Mesothelial cell of epicardium (in vitro differentiated cells): ENCODE data around the gene OR13C9. TPM values are rescaled to one million over a fixed set of nuclear protein-coding genes. Genes with fewer than 3 reads are reported as not detected.
"Not testable (repeated sequence)": the region's sequence is repeated elsewhere in the genome, so short reads cannot be mapped to it uniquely, and the experiment has no call there.

ENCODE experiments used
- DNase-seq, 2 experiments: peaks; one replicate each; pipeline ENCODE4 v3.0.0; 2021; ENCODE audit warnings: low spot score in 2 of 2; ENCODE audit not compliant: unreplicated experiment in 2 of 2
- H3K27ac Mint-ChIP-seq: 2 replicates; pipeline ENCODE4 v1.8.0; 2021; ENCODE audit warnings: mixed read lengths
- H3K27me3 Mint-ChIP-seq: 2 replicates; pipeline ENCODE4 v1.8.0; 2021; ENCODE audit warnings: low read depth, mixed read lengths
- H3K36me3 Mint-ChIP-seq: 2 replicates; pipeline ENCODE4 v1.8.0; 2021; ENCODE audit warnings: mixed read lengths
- H3K4me1 Mint-ChIP-seq: 2 replicates; pipeline ENCODE4 v1.8.0; 2021; ENCODE audit warnings: mixed read lengths
- H3K4me3 Mint-ChIP-seq: 2 replicates; pipeline ENCODE4 v1.8.0; 2021; ENCODE audit warnings: mild to moderate bottlenecking, moderate library complexity, mixed read lengths
- H3K9me3 Mint-ChIP-seq: 2 replicates; pipeline ENCODE4 v1.8.0; 2021; ENCODE audit warnings: mixed read lengths
- CTCF ChIP-seq: fragments of 200-600 bp; sonication (generic); IDR thresholded peaks from one replicate; pipeline ENCODE4 v1.5.0; 2021; ENCODE audit warnings: antibody characterized with exemption; ENCODE audit not compliant: unreplicated experiment
- total RNA-seq: library from RNA; stranded (reverse); gene quantifications from 3 replicates; pipeline ENCODE4 v1.2.1, GENCODE V29; 2021

Gene OR13C9
- total RNA-seq, 1 donor from 2014 or later: not detected

- peaks cover 8% of the 10 kb centered on the region for H3K27me3 Mint-ChIP-seq
- H3K27ac Mint-ChIP-seq: no peak overlapping the region
- TF ChIP-seq CTCF: no peak
- H3K4me3 Mint-ChIP-seq: no peak overlapping the region
- H3K9me3 Mint-ChIP-seq: no peaks in the 10 kb centered on the region
- no peaks in the 10 kb centered on the region for H3K36me3 Mint-ChIP-seq
- DNase-seq: no peak
- no peaks in the 10 kb centered on the region for H3K4me1 Mint-ChIP-seq
These were observed 6.8 kb downstream of the OR13C9 start for GRCh38 chr9:104611213-104611612.

GRCh38 chr9:104608336-104608735, 9.7 kb downstream of the OR13C9 start:
- no peak overlapping the region for H3K27ac Mint-ChIP-seq

GRCh38 chr9:104606152-104606551, 11.9 kb downstream of the OR13C9 start:
- no peak overlapping the region for H3K27ac Mint-ChIP-seq
- H3K4me1 Mint-ChIP-seq: no peaks in the 10 kb centered on the region
- TF ChIP-seq CTCF: no peak
- H3K9me3 Mint-ChIP-seq: no peaks in the 10 kb centered on the region
- no peak for DNase-seq
- no peaks in the 10 kb centered on the region for H3K36me3 Mint-ChIP-seq
- peaks cover 9% of the 10 kb centered on the region for H3K27me3 Mint-ChIP-seq
- no peak overlapping the region for H3K4me3 Mint-ChIP-seq

More at GRCh38 chr9:104608336-104608735, 9.7 kb downstream of the OR13C9 start:
- Mint-ChIP-seq H3K27me3 (peaks cover 16% of the 10 kb centered on the region), H3K4me3 (no peak overlapping the region), H3K9me3 (no peaks in the 10 kb centered on the region), H3K36me3 (no peaks in the 10 kb centered on the region), H3K4me1 (no peaks in the 10 kb centered on the region)
- TF ChIP-seq CTCF: no peak
- no peak for DNase-seq

- not testable (repeated sequence) for H3K36me3 Mint-ChIP-seq, DNase-seq, H3K4me3 Mint-ChIP-seq, H3K9me3 Mint-ChIP-seq, H3K27me3 Mint-ChIP-seq, H3K4me1 Mint-ChIP-seq, H3K27ac Mint-ChIP-seq
These were observed 12.5 kb downstream of the OR13C9 start, which contains the start of gene OR13C2 for GRCh38 chr9:104605527-104605926. Gene OR13C2, minus strand, starts transcription at chr9:104605627. Its CDS starts 0 bp downstream, at chr9:104605627.

GRCh38 chr9:104604801-104605200, 13.2 kb downstream of the OR13C9 start:
- Mint-ChIP-seq H3K9me3 (no peaks in the 10 kb centered on the region), H3K4me1 (no peaks in the 10 kb centered on the region), H3K27me3 (peaks cover 8% of the 10 kb centered on the region), H3K27ac (no peak overlapping the region), H3K4me3 (no peak overlapping the region), H3K36me3 (no peaks in the 10 kb centered on the region)
- DNase-seq: no peak
- no peak for TF ChIP-seq CTCF

- not testable (repeated sequence) for H3K27ac Mint-ChIP-seq, H3K36me3 Mint-ChIP-seq, H3K27me3 Mint-ChIP-seq, H3K4me3 Mint-ChIP-seq, H3K4me1 Mint-ChIP-seq, DNase-seq, H3K9me3 Mint-ChIP-seq
These were observed 18.7 kb downstream of the OR13C9 start, which contains the start of gene OR13C5 for GRCh38 chr9:104599313-104599712. Gene OR13C5, minus strand, starts transcription at chr9:104599413. Its CDS starts 0 bp downstream, at chr9:104599413.

- not testable (repeated sequence) for H3K27me3 Mint-ChIP-seq, H3K27ac Mint-ChIP-seq, H3K4me1 Mint-ChIP-seq, DNase-seq, H3K36me3 Mint-ChIP-seq, H3K4me3 Mint-ChIP-seq, H3K9me3 Mint-ChIP-seq
These were observed 19.3 kb downstream of the OR13C9 start for GRCh38 chr9:104598749-104599148.
